ENCODE measurements around the gene BNIP2.
A peak's percentile ranks its signal among the peaks of the same experiment; 100 is the strongest.
"Not testable (repeated sequence)": the region's sequence is repeated elsewhere in the genome, so short reads cannot be mapped to it uniquely, and the experiment has no call there.

Gene BNIP2

GRCh38 chr15:59688782-59689625, at the start of gene BNIP2:
BNIP2 (minus strand) TSS chr15:59689320; CDS start chr15:59682457, 6,863 bp downstream.
- DNase-seq, result peak; percentile 87

GRCh38 chr15:59738676-59739075, 49.6 kb upstream of the BNIP2 start:
- no peak for DNase-seq

GRCh38 chr15:59736181-59736580, 47.1 kb upstream of the BNIP2 start:
- DNase-seq, result no peak

GRCh38 chr15:59725151-59725486, 36.0 kb upstream of the BNIP2 start:
- no peak for DNase-seq

GRCh38 chr15:59723687-59724346, 34.7 kb upstream of the BNIP2 start:
- DNase-seq, result no peak

GRCh38 chr15:59722476-59722875, 33.4 kb upstream of the BNIP2 start:
- DNase-seq, result no peak

- no peak for DNase-seq
These were observed 32.9 kb upstream of the BNIP2 start for GRCh38 chr15:59722037-59722436.

- DNase-seq, result no peak
These were observed 32.3 kb upstream of the BNIP2 start for GRCh38 chr15:59721411-59721810.

GRCh38 chr15:59713177-59713576, 24.1 kb upstream of the BNIP2 start:
- DNase-seq, result no peak

GRCh38 chr15:59711451-59712243, 22.5 kb upstream of the BNIP2 start:
- DNase-seq, result no peak

- DNase-seq, result no peak
These were observed 18.5 kb upstream of the BNIP2 start for GRCh38 chr15:59707619-59708018.

- no peak for DNase-seq
These were observed 15.1 kb upstream of the BNIP2 start for GRCh38 chr15:59703979-59704796.

- no peak for DNase-seq
These were observed 13.2 kb upstream of the BNIP2 start for GRCh38 chr15:59702351-59702750.

GRCh38 chr15:59701880-59702279, 12.8 kb upstream of the BNIP2 start:
- DNase-seq, result no peak

GRCh38 chr15:59699810-59700431, 10.8 kb upstream of the BNIP2 start:
- DNase-seq, result no peak

- DNase-seq, result not testable (repeated sequence)
These were observed 8.9 kb upstream of the BNIP2 start for GRCh38 chr15:59698065-59698464.

- no peak for DNase-seq
These were observed 7.2 kb upstream of the BNIP2 start for GRCh38 chr15:59696332-59696731.

- no peak for DNase-seq
These were observed 5.7 kb upstream of the BNIP2 start for GRCh38 chr15:59694779-59695178.

GRCh38 chr15:59691194-59691805, 2.2 kb upstream of the BNIP2 start:
- DNase-seq, result peak; percentile 47

- DNase-seq, result no peak
These were observed 611 bp upstream of the BNIP2 start for GRCh38 chr15:59689626-59690236.

- DNase-seq, result peak; percentile 5
These were observed 718 bp downstream of the BNIP2 start for GRCh38 chr15:59688423-59688781.
